Measurements from ENCODE around the gene CD200R1. TPM values are rescaled to one million over a fixed set of nuclear protein-coding genes. Genes with fewer than 3 reads are reported as not detected.

Gene CD200R1
- total RNA-seq, 4 donors from 2014 or later: 0.75 to 2.1 (median 0.99) TPM

DNA sequence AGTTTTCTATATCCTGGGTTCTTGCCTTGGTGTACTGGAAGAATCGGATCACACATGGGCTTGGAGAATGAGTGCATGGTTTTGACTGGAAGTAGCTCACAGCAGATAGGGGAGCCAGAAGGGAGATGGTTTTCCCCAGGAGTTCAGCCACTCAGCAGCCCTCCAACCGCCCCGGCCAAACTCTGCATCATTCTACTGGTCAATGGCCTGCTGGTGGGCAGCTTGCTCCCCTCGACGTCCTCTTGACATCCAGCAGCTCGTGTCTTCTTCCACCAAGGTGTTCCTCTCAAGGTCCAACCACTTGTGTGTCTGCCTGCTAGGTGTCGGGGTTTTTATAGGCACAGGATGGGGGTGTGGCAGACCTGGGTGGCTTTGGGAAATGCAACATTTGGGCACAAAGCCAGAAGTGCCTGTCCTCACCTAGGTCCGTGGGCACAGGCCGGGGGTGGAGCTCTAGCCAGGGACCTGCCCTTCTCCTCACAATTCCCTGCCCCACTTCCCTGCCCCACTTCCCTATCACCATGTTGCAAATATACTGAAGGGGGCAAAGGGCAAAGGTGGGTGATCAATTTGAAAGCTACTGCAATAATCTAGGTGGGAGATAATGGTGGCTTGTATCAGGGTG is 12.9 kb upstream of the CD200R1 start:
- Histone ChIP-seq H3K4me1 (peaks cover 8 to 30% of the 10 kb centered on the region in 2 donors), H3K27ac (no peak overlapping the region), H3K9me3 (no peaks in the 10 kb centered on the region), H3K4me3 (replicated peaks in 1 of 3) (no peak overlapping the region), H3K36me3 (no peaks in the 10 kb centered on the region), H3K27me3 (no peaks in the 10 kb centered on the region)
- intact Hi-C loops (cut with DNase I): no loop called here
- 83 to 88% methylated on average over 7 to 9 of the region's 9 CpGs for WGBS, 2 donors
- no peak for DNase-seq
- TF ChIP-seq, protein P1, sequence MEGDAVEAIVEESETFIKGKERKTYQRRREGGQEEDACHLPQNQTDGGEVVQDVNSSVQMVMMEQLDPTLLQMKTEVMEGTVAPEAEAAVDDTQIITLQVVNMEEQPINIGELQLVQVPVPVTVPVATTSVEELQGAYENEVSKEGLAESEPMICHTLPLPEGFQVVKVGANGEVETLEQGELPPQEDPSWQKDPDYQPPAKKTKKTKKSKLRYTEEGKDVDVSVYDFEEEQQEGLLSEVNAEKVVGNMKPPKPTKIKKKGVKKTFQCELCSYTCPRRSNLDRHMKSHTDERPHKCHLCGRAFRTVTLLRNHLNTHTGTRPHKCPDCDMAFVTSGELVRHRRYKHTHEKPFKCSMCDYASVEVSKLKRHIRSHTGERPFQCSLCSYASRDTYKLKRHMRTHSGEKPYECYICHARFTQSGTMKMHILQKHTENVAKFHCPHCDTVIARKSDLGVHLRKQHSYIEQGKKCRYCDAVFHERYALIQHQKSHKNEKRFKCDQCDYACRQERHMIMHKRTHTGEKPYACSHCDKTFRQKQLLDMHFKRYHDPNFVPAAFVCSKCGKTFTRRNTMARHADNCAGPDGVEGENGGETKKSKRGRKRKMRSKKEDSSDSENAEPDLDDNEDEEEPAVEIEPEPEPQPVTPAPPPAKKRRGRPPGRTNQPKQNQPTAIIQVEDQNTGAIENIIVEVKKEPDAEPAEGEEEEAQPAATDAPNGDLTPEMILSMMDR (IDR thresholded peaks at IDR 0.05): no peak
- TF ChIP-seq POLR2A (IDR thresholded peaks at IDR 0.05): no peak

DNA sequence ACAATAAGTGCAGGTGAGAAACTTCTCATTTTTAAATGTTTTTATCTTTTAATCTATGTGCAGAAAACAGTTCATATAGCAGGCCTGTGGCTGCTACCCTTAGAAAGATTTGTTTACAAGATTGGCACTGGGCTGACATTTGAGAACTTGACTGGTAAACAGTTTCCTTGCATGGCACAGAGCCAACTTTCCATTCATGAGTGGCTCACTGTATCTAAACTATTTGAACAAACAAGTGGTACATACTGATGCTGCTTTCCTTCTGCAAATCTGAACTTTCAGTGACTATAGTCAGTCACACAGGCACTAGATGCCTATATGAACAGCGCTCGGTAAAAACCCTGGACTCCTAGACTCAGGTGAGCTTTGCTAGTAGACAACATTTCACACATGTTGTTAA is 9.6 kb upstream of the CD200R1 start:
- Histone ChIP-seq H3K9me3 (no peaks in the 10 kb centered on the region), H3K27me3 (no peaks in the 10 kb centered on the region), H3K36me3 (no peaks in the 10 kb centered on the region), H3K4me3 (replicated peaks in 1 of 3) (no peak overlapping the region), H3K4me1 (peaks cover 0 to 15% of the 10 kb centered on the region in 2 donors), H3K27ac (no peak overlapping the region)
- no peak for TF ChIP-seq POLR2A (IDR thresholded peaks at IDR 0.05)
- TF ChIP-seq, protein P1 (IDR thresholded peaks at IDR 0.05): no peak
- 67 to 74% methylated on average over 2 of the region's 2 CpGs for WGBS, 2 donors
- DNase-seq: peak; percentile 13 to 17
- intact Hi-C loops (cut with DNase I): no loop called here

DNA sequence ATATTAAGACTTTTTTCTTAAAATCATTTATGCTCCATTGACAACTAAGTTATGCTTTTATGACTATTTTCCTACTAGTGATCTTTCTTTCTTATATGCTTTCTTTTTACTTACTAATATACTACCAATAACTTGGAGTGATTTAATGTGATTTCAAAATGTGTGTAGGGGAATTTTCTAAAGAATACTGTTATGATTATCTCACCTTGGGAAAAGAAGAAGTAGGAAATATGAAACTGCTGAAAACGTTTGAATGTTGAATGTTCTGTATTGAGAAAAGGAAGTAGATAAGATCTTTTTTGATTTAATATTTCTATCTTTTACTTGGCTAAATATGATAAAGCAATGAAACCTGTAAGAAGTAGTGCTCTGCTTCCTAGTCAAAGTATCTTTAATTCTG is 7.8 kb upstream of the CD200R1 start:
- Histone ChIP-seq H3K36me3 (no peaks in the 10 kb centered on the region), H3K27ac (no peak overlapping the region), H3K27me3 (no peaks in the 10 kb centered on the region), H3K4me3 (replicated peaks in 1 of 3) (no peak overlapping the region), H3K4me1 (peaks cover 0 to 15% of the 10 kb centered on the region in 2 donors), H3K9me3 (no peaks in the 10 kb centered on the region)
- 52 to 60% methylated on average over 1 of the region's 1 CpG for WGBS, 2 donors
- no peak for TF ChIP-seq POLR2A (IDR thresholded peaks at IDR 0.05)
- TF ChIP-seq, protein P1 (IDR thresholded peaks at IDR 0.05): no peak
- no peak for DNase-seq
- intact Hi-C loops (cut with DNase I): no loop called here

DNA sequence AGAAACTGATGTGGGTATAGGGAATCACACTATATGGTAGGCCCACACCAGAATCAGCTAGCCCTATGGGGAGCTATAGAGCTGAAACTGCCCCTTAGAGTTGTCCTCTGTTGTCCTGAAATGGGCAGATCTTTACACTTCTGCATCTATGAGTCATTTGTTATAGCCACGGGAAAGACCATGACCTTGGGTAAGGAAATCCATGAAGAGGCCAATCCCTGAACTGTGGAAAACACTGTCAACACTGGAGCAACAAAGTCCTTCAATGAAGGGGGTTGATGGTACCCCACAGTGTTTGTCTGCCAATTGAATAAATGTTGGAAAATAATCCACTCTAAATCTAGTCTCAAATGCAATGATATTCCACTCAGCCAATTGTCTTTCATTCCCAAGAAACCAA is 5.2 kb upstream of the CD200R1 start:
- Histone ChIP-seq H3K36me3 (no peaks in the 10 kb centered on the region), H3K27ac (no peak overlapping the region), H3K27me3 (no peaks in the 10 kb centered on the region), H3K4me3 (replicated peaks in 1 of 3) (no peak overlapping the region), H3K9me3 (no peaks in the 10 kb centered on the region), H3K4me1 (peaks cover 0 to 8% of the 10 kb centered on the region in 2 donors)
- TF ChIP-seq POLR2A (IDR thresholded peaks at IDR 0.05): no peak
- TF ChIP-seq, protein P1 (IDR thresholded peaks at IDR 0.05): no peak
- intact Hi-C loops (cut with DNase I): no loop called here
- 42 to 45% methylated on average over 1 of the region's 1 CpG for WGBS, 2 donors
- DNase-seq: no peak

DNA sequence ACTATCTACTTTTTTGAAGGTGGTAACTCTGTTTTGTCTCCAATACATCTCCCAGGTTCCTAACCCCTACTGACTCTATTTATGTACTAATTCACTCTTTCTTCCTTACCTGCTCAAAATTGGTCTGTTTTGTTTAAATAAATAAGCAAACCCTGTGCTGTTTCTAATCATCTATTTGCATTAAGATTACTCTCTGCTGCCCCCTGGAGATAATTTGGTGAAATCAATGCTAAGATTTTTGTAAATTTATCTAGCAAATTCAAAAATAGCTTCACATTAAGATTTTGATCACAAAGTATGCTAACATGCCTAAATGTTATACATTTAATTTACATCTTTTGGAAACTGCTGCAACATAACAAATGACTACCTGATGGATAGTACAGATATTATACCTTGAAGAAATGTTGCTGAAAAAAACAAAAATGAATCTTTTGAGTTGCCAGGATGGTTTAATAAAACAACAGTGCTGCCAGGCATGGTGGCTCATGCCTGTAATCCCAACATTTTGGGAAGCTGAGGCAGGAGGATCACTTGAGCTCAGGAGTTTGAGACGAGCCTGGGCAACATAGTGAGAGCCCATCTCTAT is 4.4 kb upstream of the CD200R1 start:
- no peak overlapping the region for H3K27ac ChIP-seq
- no peaks in the 10 kb centered on the region for H3K9me3 ChIP-seq
- TF ChIP-seq POLR2A (IDR thresholded peaks at IDR 0.05): no peak
- TF ChIP-seq, protein P1 (IDR thresholded peaks at IDR 0.05): peak in 5 of 6 experiments; percentile 44 to 76 (median 64)
- H3K4me1 ChIP-seq: peaks cover 0 to under 1% of the 10 kb centered on the region in 2 donors
- no peak for DNase-seq
- no peaks in the 10 kb centered on the region for H3K27me3 ChIP-seq
- H3K4me3 ChIP-seq (replicated peaks in 1 of 3): no peak overlapping the region
- WGBS, 2 donors: 84 to 90% methylated on average over 1 of the region's 1 CpG
- no peaks in the 10 kb centered on the region for H3K36me3 ChIP-seq
- intact Hi-C loops (cut with DNase I): loop anchor here (10.0 kb wide), 2 partner anchors 165 to 395 kb away; no protein-coding TSS in a partner anchor
